Cardiac atrium fibroblast (primary cell): ENCODE measurements around the gene CASP3. TPM values are rescaled to one million over a fixed set of nuclear protein-coding genes. Genes with fewer than 3 reads are reported as not detected.

Experiments used
- total RNA-seq: library from RNA; depleted of rRNA; stranded (reverse); fragments of >200 nt; gene quantifications from 2 replicates; pipeline ENCODE4 v1.2.3, GENCODE V29; 2015

CASP3 gene
- 48.3 and 51.6 TPM in 2 replicates for total RNA-seq

DNA sequence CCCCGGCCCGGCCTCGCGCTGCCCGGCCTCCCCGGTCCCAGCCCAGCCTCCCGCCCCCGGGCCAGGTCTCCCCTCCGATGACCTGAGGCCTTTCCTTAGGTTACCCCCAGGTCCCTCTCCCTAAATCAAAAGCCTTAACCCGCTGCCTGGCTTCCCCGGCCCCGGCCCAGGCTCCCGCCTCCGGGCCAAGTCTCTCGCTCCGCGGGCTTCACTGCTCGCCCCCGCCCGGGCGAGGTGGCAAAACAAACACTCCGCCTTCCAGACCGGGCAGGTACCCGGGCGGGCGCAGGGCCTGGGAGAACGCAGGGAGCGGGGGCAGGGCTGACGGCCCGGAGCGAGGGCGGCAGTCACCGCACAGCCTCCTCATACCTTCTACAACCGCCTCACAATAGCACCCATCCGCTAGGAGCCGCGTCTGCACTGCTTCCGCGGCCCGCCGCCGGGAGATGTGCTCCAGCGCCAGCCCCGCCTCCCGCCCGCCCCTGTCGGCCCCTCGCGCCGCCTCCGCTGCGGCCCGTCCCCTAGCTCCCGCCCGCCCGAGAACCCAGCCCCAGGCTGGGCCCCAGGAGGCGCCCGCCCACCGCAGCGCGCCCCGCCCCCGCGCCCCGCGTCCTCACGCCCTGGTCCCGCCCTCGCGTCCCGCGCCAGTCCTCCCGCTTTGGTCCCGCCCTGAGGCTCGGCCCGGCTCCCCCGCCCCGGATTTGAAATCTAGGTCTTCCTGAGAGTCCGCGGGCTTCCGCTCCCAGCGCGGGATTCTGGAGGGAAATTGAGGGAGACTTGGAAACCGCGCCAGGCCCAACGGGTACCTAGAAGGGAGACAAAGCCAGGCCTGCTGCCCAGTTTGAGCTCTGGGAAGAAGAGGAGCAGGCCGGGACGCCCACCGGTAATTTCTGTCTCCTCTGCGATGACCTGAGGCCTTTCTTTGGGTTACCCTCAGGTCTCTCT, at the start of gene CASP3, which contains the start of gene PRIMPOL:
CASP3 (minus strand) TSS at position 422 of the 945 bp plus-strand sequence. CDS start 10,994 bp downstream, outside the sequence.
PRIMPOL (plus strand) TSS at position 713 of the 945 bp plus-strand sequence. CDS start 7,403 bp downstream, outside the sequence.

Other genes starting within 250 kb of the CASP3 start
- gene IRF2, start 174.9 kb downstream of the CASP3 start, total RNA-seq: 26.4 and 28.5 TPM in 2 replicates
- gene PRIMPOL, start 291 bp upstream of the CASP3 start, total RNA-seq: 4.4 and 7.6 TPM in 2 replicates
- gene CENPU, start 84.6 kb upstream of the CASP3 start, total RNA-seq: 4.9 and 11.0 TPM in 2 replicates
- gene ACSL1, start 176.5 kb upstream of the CASP3 start, total RNA-seq: 22.0 and 29.5 TPM in 2 replicates